B cell (primary cell): Measurements from ENCODE around the gene VIT.

Experiments
- EZH2 ChIP-seq: IDR thresholded peaks from 2 replicates; pipeline ENCODE4 v1.6.1; 2012; ENCODE audit warnings: borderline replicate concordance, low read depth, mild to moderate bottlenecking, moderate library complexity, low read length; ENCODE audit not compliant: insufficient read depth, poor library complexity, severe bottlenecking
- TF ChIP-seq, protein P1 (sequence below): fragments of 200-600 bp; IDR thresholded peaks from one replicate; pipeline ENCODE4 v1.8.0; 2022; ENCODE audit warnings: antibody characterized with exemption, mild to moderate bottlenecking

- TF ChIP-seq, protein P1, sequence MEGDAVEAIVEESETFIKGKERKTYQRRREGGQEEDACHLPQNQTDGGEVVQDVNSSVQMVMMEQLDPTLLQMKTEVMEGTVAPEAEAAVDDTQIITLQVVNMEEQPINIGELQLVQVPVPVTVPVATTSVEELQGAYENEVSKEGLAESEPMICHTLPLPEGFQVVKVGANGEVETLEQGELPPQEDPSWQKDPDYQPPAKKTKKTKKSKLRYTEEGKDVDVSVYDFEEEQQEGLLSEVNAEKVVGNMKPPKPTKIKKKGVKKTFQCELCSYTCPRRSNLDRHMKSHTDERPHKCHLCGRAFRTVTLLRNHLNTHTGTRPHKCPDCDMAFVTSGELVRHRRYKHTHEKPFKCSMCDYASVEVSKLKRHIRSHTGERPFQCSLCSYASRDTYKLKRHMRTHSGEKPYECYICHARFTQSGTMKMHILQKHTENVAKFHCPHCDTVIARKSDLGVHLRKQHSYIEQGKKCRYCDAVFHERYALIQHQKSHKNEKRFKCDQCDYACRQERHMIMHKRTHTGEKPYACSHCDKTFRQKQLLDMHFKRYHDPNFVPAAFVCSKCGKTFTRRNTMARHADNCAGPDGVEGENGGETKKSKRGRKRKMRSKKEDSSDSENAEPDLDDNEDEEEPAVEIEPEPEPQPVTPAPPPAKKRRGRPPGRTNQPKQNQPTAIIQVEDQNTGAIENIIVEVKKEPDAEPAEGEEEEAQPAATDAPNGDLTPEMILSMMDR = no peak
- no peak for TF ChIP-seq EZH2
Measured at GRCh38 chr2:36781907-36782720, 85.6 kb downstream of the VIT start.
